GM12878 (cell line): ENCODE data around the gene ENOX1. TPM values are rescaled to one million over a fixed set of nuclear protein-coding genes. Genes with fewer than 3 reads are reported as not detected.

Experiments used
- ATAC-seq: fragments of 200-7000 bp; cut with Tn5 transposase; 3 replicates; pipeline ENCODE4 v1.9.1; 2020; ENCODE audit warnings: mild to moderate bottlenecking, moderate library complexity
- Bru-seq: library from RNA; stranded (reverse); fragments of 400-500 nt; gene quantifications from one replicate; lab custom pipeline; 2021; lab: Mats Ljungman, UMichigan
- BruChase-seq, 2 experiments: library from RNA; stranded (reverse); fragments of 400-500 nt; gene quantifications; one replicate each; lab custom pipeline; 2021; lab: Mats Ljungman, UMichigan
- BruUV-seq: library from RNA; stranded (reverse); fragments of 400-500 nt; replicated peaks from 2 replicates; lab custom pipeline; 2021; lab: Mats Ljungman, UMichigan
- CTCF ChIA-PET: fragments of 300-600 bp; sonication (Branson Sonifier 250); formaldehyde crosslinking; extraction: SDS; loops from one replicate; lab custom pipeline; 2021; ENCODE audit warnings: inconsistent platforms; lab: Yijun Ruan, JAX
- POLR2A ChIA-PET: fragments of 350-600 bp; formaldehyde crosslinking; extraction: SDS; loops from one replicate; lab custom pipeline; 2021; ENCODE audit warnings: inconsistent platforms; lab: Charles Lee
- RAD21 ChIA-PET: fragments of 300-600 bp; sonication (Branson Sonifier 250); formaldehyde crosslinking; loops from one replicate; lab custom pipeline; 2023; ENCODE audit warnings: antibody characterized with exemption; ENCODE audit not compliant: unreplicated experiment; lab: Charles Lee
- SMC1A ChIA-PET: fragments of 300-600 bp; sonication (Branson Sonifier 250); formaldehyde crosslinking; loops from one replicate; lab custom pipeline; 2023; ENCODE audit not compliant: unreplicated experiment, uncharacterized antibody; lab: Charles Lee
- DNase-seq: peaks from one replicate; pipeline ENCODE4 v3.0.0-alpha.2; 2011; ENCODE audit warnings: low read depth, low spot score
- FAIRE-seq: peaks from 3 replicates; lab custom pipeline; 2011; peaks lifted over from hg19 to GRCh38; lab: Jason Lieb, UNC
- H2AFZ ChIP-seq: 2 replicates; pipeline ENCODE4 v1.6.0; 2011; ENCODE audit warnings: low read depth, low read length, control low read depth; ENCODE audit not compliant: control insufficient read depth
- H3K27ac ChIP-seq: 2 replicates; pipeline ENCODE4 v1.5.1; 2011; ENCODE audit warnings: control low read depth; ENCODE audit not compliant: control insufficient read depth, insufficient read depth
- H3K27me3 ChIP-seq, 2 experiments: replicated peaks in 1 of 2; 2 replicates each; pipeline versions ENCODE4 v1.6.0 to v1.6.1; 2011; ENCODE audit warnings: low read length in 1 of 2; ENCODE audit not compliant: control insufficient read depth in 2 of 2, insufficient read depth in 2 of 2
- H3K36me3 ChIP-seq, 2 experiments: 2 replicates each; pipeline ENCODE4 v1.5.1; 2011; ENCODE audit warnings: low read length in 1 of 2; ENCODE audit not compliant: control insufficient read depth in 2 of 2, insufficient read depth in 2 of 2
- H3K4me1 ChIP-seq: 2 replicates; pipeline ENCODE4 v1.6.1; 2011; ENCODE audit warnings: mild to moderate bottlenecking, low read length, moderate library complexity, mixed read lengths; ENCODE audit not compliant: control insufficient read depth, insufficient read depth
- H3K4me2 ChIP-seq: 2 replicates; pipeline ENCODE4 v1.6.0; 2011; ENCODE audit warnings: control low read depth; ENCODE audit not compliant: control insufficient read depth, insufficient read depth
- H3K4me3 ChIP-seq: fragments of 200-600 bp; sonication (generic); 2 replicates; pipeline ENCODE4 v1.5.1; 2016
- H3K79me2 ChIP-seq: 2 replicates; pipeline ENCODE4 v1.6.0; 2011; ENCODE audit warnings: low read length; ENCODE audit not compliant: control insufficient read depth, insufficient read depth
- H3K9ac ChIP-seq: 2 replicates; pipeline ENCODE4 v1.8.0; 2011; ENCODE audit warnings: low read length, control low read depth, mixed read lengths; ENCODE audit not compliant: control insufficient read depth, insufficient read depth
- H3K9me3 ChIP-seq: replicated peaks from 3 replicates; pipeline ENCODE4 v1.5.1; 2011; ENCODE audit warnings: mild to moderate bottlenecking, low read length; ENCODE audit not compliant: control insufficient read depth, insufficient read depth
- H4K20me1 ChIP-seq: 2 replicates; pipeline ENCODE4 v1.6.0; 2011; ENCODE audit not compliant: control insufficient read depth, insufficient read depth
- BCL11A ChIP-seq: IDR thresholded peaks from 2 replicates; pipeline ENCODE4 v1.6.1; 2011; ENCODE audit warnings: low read depth, low read length
- BMI1 ChIP-seq: fragments of 450-650 bp; IDR thresholded peaks from 2 replicates; pipeline ENCODE4 v1.6.1; 2016; ENCODE audit warnings: mild to moderate bottlenecking, moderate library complexity, borderline replicate concordance
- CREB1 ChIP-seq: IDR thresholded peaks from 2 replicates; pipeline ENCODE4 v1.6.1; 2012; ENCODE audit warnings: low read depth, mild to moderate bottlenecking, inconsistent platforms
- GABPA ChIP-seq: IDR thresholded peaks from 2 replicates; pipeline ENCODE4 v1.6.1; 2014; ENCODE audit warnings: antibody characterized with exemption, low read depth, mild to moderate bottlenecking, inconsistent platforms
- GATAD2B ChIP-seq: fragments of 450-650 bp; conservative IDR thresholded peaks from 2 replicates; pipeline ENCODE4 v1.6.1; 2017; ENCODE audit warnings: low read depth, mild to moderate bottlenecking, moderate library complexity
- HDAC6 ChIP-seq: fragments of 200-600 bp; sonication (generic); IDR thresholded peaks from one replicate; pipeline ENCODE4 v1.8.0; 2017; ENCODE audit warnings: antibody characterized with exemption; ENCODE audit not compliant: unreplicated experiment
- HDGF ChIP-seq: fragments of 450-650 bp; IDR thresholded peaks from 2 replicates; pipeline ENCODE4 v1.6.1; 2016; ENCODE audit warnings: antibody characterized with exemption
- MTA2 ChIP-seq: fragments of 450-650 bp; IDR thresholded peaks from 2 replicates; pipeline ENCODE4 v1.6.1; 2016; ENCODE audit warnings: low read depth, mild to moderate bottlenecking, moderate library complexity
- NR2C2 ChIP-seq: IDR thresholded peaks from 2 replicates; pipeline ENCODE4 v1.6.1; 2011; ENCODE audit warnings: borderline replicate concordance, low read depth; ENCODE audit not compliant: control insufficient read depth, insufficient read length
- RAD21 ChIP-seq: IDR thresholded peaks from 2 replicates; pipeline ENCODE4 v1.6.1; 2011; ENCODE audit warnings: mild to moderate bottlenecking, low read depth, low read length, moderate library complexity; ENCODE audit not compliant: insufficient read depth
- SMC3 ChIP-seq: IDR thresholded peaks from 2 replicates; pipeline ENCODE4 v1.6.1; 2011; ENCODE audit warnings: low read length, improper control_type of control experiment, borderline replicate concordance
- YBX1 ChIP-seq: fragments of 450-650 bp; IDR thresholded peaks from 2 replicates; pipeline ENCODE4 v1.6.1; 2016; ENCODE audit warnings: antibody characterized with exemption
- WGBS: methylation state at CpG from one replicate; pipeline ENCODE4 v1.1.6; 2016; ENCODE audit warnings: low lambda C conversion rate; ENCODE audit not compliant: insufficient replicate concordance, insufficient coverage; ENCODE audit errors: missing lambda C conversion rate; 5-methylcytosine and 5-hydroxymethylcytosine counted together
- in situ Hi-C: fragments of 300-500 bp; cut with MboI; formaldehyde crosslinking; loops from 9 replicates; pipeline ENCODE4 v1.14.3; 2018; ENCODE audit warnings: mixed read lengths
- intact Hi-C: fragments of 100-400 bp; cut with micrococcal nuclease; formaldehyde crosslinking; loops from one replicate; pipeline ENCODE4 v1.14.2; 2022; ENCODE audit not compliant: unreplicated experiment
- long read RNA-seq, 2 experiments: library from polyadenylated mRNA; unstranded; transcript quantifications; one replicate each; pipeline ENCODE4 v2.0.0, GENCODE V29; 2019 to 2020
- polyA minus RNA-seq, 3 experiments: library from RNA; depleted of rRNA, polyadenylated mRNA; stranded (reverse); fragments of >200 nt; gene quantifications; 2 replicates each; pipeline ENCODE4 v1.2.3, GENCODE V29; 2011
- polyA plus RNA-seq, 11 experiments: library from polyadenylated mRNA; depleted of rRNA in 4 of 11; unstranded in 6 of 11; stranded (reverse) in 5 of 11; fragments of >200 nt; fragmentation: Nextera tagmentation in 4 of 11; fragmentation: Illumina TruSeq in 1 of 11; extraction: Ambion mirVana in 4 of 11; extraction: Trizol in 1 of 11; gene quantifications; 1 replicate in 1 of 11; 2 replicates in 10 of 11; pipeline versions ENCODE4 v1.2.1 to v1.2.3, GENCODE V29; 2011 to 2016; ENCODE audit warnings: inconsistent platforms in 2 of 11, missing spikeins in 2 of 11, low read depth in 1 of 11
- total RNA-seq, 4 experiments: library from RNA; depleted of rRNA in 3 of 4; stranded (reverse); fragments of >200 nt in 3 of 4; fragmentation: Illumina TruSeq in 1 of 4; extraction: Trizol in 1 of 4; gene quantifications; 2 replicates each; pipeline versions ENCODE4 v1.2.1 to v1.2.3, GENCODE V29; 2013 to 2021
- TF ChIP-seq, protein P1 (sequence below): IDR thresholded peaks from 2 replicates; pipeline ENCODE4 v1.6.1; 2011; ENCODE audit warnings: borderline replicate concordance, low read depth, mild to moderate bottlenecking, moderate library complexity, low read length; ENCODE audit not compliant: insufficient read depth, poor library complexity, severe bottlenecking
- TF ChIP-seq, protein P2 (sequence below), 3 experiments: IDR thresholded peaks in 2 of 3; conservative IDR thresholded peaks in 1 of 3; 2 replicates each; pipeline ENCODE4 v1.5.1; 2011; ENCODE audit warnings: low read depth in 3 of 3, low read length in 3 of 3, mild to moderate bottlenecking in 3 of 3, control low read depth in 2 of 3, moderate library complexity in 2 of 3, inconsistent platforms in 1 of 3, mixed read lengths in 1 of 3; ENCODE audit not compliant: control insufficient read depth in 2 of 3, insufficient read depth in 1 of 3; ENCODE audit errors: extremely low read depth in 1 of 3
- TF ChIP-seq, protein P3 (sequence below): IDR thresholded peaks from 2 replicates; pipeline ENCODE4 v1.6.1; 2012; ENCODE audit warnings: low read length, inconsistent platforms

Gene ENOX1
- 0.39 and 1.4 TPM in 2 replicates for total RNA-seq (2013; cell fraction: nucleolus; rRNA removed)
- total RNA-seq (2014; rRNA removed): 0.11 and 0.98 TPM in 2 replicates
- 0.18 and 0.23 TPM in 2 replicates for total RNA-seq (2014; rRNA removed; fragmentation: Illumina TruSeq; extraction: Trizol)
- total RNA-seq (2021): 0.11 and 0.13 TPM in 2 replicates
- not detected for polyA plus RNA-seq (2011; ENCODE audit: low read depth)
- 0.16 and 0.20 TPM in 2 replicates for polyA plus RNA-seq (2011; rRNA removed)
- 0.12 and 0.20 TPM in 2 replicates for polyA plus RNA-seq (2011; cell fraction: cytosol; rRNA removed)
- polyA plus RNA-seq (2011; cell fraction: nucleus; rRNA removed): 0.06 and 0.13 TPM in 2 replicates
- 0.04 and 0.17 TPM in 2 replicates for polyA plus RNA-seq (2012)
- polyA plus RNA-seq (2014; fragmentation: Illumina TruSeq; extraction: Trizol): 0.18 and 0.21 TPM in 2 replicates
- polyA plus RNA-seq (2014; fragmentation: Nextera tagmentation; extraction: Ambion mirVana): under 1 TPM; 0.11 to 0.26 TPM
- 0.14 and 0.19 TPM in 2 replicates for polyA plus RNA-seq (2014; rRNA removed)
- under 1 TPM; 0.11 to 0.13 TPM for polyA plus RNA-seq (2016; fragmentation: Nextera tagmentation; extraction: Ambion mirVana)
- 0.10 TPM in 1 of 2 replicates, not detected in the other for polyA minus RNA-seq (2011; rRNA and poly(A)+ RNA removed)
- polyA minus RNA-seq (2011; cell fraction: cytosol; rRNA and poly(A)+ RNA removed): 0.31 TPM in 1 of 2 replicates, not detected in the other
- 0.12 and 0.38 TPM in 2 replicates for polyA minus RNA-seq (2011; cell fraction: nucleus; rRNA and poly(A)+ RNA removed)
- percentile 28 among the genes with signal in this experiment for Bru-seq, nascent RNA
- BruChase-seq, experiment 1, labeled RNA remaining after a 6-hour chase: percentile 23 among the genes with signal in this experiment
- BruChase-seq, experiment 2, labeled RNA remaining after a 2-hour chase: percentile 19 among the genes with signal in this experiment
- long read RNA-seq, experiment 1: 0 reads
- long read RNA-seq, experiment 2, partial matches to known transcripts: 0 of 9 reads
- long read RNA-seq, experiment 2, other reads (novel, unspliced or antisense): 9 of 9 reads

DNA sequence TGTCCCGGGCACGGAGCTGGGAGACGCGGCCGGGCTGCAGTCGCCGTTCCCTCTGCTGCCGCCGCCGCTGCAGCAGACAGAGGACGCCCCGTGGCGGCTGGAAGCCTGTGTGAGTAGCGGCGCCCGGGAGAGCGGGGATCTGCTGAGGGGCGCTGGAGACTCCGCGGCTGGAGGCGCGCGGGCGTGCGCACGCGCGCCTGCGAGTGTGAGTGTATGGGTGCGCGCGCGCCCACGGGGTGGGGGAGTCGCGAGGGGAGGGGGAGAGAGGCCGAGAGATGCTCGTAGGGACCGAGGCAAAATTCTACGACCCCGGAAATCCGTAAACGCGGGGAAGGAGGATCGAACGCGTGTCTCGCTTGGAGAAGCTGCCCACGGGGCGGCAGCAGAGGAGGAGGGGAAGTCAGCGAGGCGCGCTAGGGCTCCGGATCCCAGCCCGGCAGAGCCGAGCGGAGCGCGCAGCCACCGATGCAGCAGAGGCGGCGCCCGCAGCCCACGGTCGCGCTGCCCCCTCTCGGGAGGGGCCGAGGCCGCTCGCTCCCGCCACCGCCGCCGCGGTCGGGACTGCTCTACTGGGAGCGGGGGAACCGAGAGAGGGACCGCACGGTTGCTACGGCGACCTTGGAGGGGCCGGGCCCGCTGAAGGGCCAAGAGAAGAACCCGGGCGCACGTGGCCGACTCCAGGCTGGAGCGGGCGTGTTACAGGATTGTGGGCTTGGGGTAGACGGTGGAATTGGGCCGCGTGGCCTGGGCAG, at the start of gene ENOX1:
Gene ENOX1, minus strand, starts transcription at position 207 of the 752 bp plus-strand sequence.
- no peaks in the 10 kb centered on the region for H3K36me3 ChIP-seq
- no peak within 1 kb of the TSS for H3K9ac ChIP-seq
- peak; percentile 74 for ATAC-seq
- H3K4me2 ChIP-seq: peak within 1 kb of the TSS; percentile 36
- ChIA-PET CTCF (no interaction called here), POLR2A (no interaction called here), RAD21 (interaction anchor here (0.7 kb wide), 1 partner anchor 18 kb away, joined by 3 read pairs; no protein-coding TSS in a partner anchor), SMC1A (no interaction called here)
- H3K9me3 ChIP-seq: no peaks in the 10 kb centered on the region
- no peaks in the 10 kb centered on the region for H3K4me1 ChIP-seq
- H3K4me3 ChIP-seq: peak within 1 kb of the TSS; percentile 73
- BruUV-seq: no TSS peak
- no peak for DNase-seq
- in situ Hi-C loops: loop anchor here (25.0 kb wide), 1 partner anchor 1450 kb away; no protein-coding TSS in a partner anchor
- H4K20me1 ChIP-seq: no peaks in the 10 kb centered on the region
- H3K27ac ChIP-seq: no peak within 1 kb of the TSS
- no peak for FAIRE-seq
- 7% methylated on average over 74 of the region's 93 CpGs for WGBS
- intact Hi-C loops: no loop called here
- H3K79me2 ChIP-seq: no peaks in the 10 kb centered on the region
- H3K27me3 ChIP-seq: peaks cover 3 to 4% of the 10 kb centered on the region in 2 experiments; a peak in 3 of 4 replicates
- peak within 1 kb of the TSS; percentile 41 for H2AFZ ChIP-seq
- TF ChIP-seq HDAC6: peak; percentile 80
- TF ChIP-seq BMI1: no peak
- TF ChIP-seq, protein P1, sequence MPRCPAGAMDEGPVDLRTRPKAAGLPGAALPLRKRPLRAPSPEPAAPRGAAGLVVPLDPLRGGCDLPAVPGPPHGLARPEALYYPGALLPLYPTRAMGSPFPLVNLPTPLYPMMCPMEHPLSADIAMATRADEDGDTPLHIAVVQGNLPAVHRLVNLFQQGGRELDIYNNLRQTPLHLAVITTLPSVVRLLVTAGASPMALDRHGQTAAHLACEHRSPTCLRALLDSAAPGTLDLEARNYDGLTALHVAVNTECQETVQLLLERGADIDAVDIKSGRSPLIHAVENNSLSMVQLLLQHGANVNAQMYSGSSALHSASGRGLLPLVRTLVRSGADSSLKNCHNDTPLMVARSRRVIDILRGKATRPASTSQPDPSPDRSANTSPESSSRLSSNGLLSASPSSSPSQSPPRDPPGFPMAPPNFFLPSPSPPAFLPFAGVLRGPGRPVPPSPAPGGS: no peak
- no peak for TF ChIP-seq GATAD2B
- TF ChIP-seq, protein P2, sequence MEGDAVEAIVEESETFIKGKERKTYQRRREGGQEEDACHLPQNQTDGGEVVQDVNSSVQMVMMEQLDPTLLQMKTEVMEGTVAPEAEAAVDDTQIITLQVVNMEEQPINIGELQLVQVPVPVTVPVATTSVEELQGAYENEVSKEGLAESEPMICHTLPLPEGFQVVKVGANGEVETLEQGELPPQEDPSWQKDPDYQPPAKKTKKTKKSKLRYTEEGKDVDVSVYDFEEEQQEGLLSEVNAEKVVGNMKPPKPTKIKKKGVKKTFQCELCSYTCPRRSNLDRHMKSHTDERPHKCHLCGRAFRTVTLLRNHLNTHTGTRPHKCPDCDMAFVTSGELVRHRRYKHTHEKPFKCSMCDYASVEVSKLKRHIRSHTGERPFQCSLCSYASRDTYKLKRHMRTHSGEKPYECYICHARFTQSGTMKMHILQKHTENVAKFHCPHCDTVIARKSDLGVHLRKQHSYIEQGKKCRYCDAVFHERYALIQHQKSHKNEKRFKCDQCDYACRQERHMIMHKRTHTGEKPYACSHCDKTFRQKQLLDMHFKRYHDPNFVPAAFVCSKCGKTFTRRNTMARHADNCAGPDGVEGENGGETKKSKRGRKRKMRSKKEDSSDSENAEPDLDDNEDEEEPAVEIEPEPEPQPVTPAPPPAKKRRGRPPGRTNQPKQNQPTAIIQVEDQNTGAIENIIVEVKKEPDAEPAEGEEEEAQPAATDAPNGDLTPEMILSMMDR (IDR thresholded peaks at IDR 0.05 in 2 of 3, conservative IDR thresholded peaks at IDR 0.05 in 1 of 3; ENCODE audit: control insufficient read depth in 2 of 3, extremely low read depth in 1 of 3, insufficient read depth in 1 of 3, low read depth in 3 of 3, low read length in 3 of 3): 0 out of 6 replicates have a peak, but pooled peaks of 1 of the 3 experiments have one; percentile 7
- no peak for TF ChIP-seq HDGF
- TF ChIP-seq SMC3: no peak
- 0 out of 2 replicates have a peak, but pooled peaks have one; percentile 13 for TF ChIP-seq RAD21
- TF ChIP-seq YBX1: no peak
- TF ChIP-seq GABPA: no peak
- no peak for TF ChIP-seq CREB1
- TF ChIP-seq MTA2: no peak
- no peak for TF ChIP-seq BCL11A
- TF ChIP-seq, protein P3, sequence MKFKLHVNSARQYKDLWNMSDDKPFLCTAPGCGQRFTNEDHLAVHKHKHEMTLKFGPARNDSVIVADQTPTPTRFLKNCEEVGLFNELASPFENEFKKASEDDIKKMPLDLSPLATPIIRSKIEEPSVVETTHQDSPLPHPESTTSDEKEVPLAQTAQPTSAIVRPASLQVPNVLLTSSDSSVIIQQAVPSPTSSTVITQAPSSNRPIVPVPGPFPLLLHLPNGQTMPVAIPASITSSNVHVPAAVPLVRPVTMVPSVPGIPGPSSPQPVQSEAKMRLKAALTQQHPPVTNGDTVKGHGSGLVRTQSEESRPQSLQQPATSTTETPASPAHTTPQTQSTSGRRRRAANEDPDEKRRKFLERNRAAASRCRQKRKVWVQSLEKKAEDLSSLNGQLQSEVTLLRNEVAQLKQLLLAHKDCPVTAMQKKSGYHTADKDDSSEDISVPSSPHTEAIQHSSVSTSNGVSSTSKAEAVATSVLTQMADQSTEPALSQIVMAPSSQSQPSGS: no peak
- TF ChIP-seq NR2C2: no peak
